Mucosa of descending colon (tissue), 3 donors: ENCODE measurements around the gene CNTN2. TPM values are rescaled to one million over a fixed set of nuclear protein-coding genes. Genes with fewer than 3 reads are reported as not detected.

Experiments
- ATAC-seq: fragments of 200-7000 bp; cut with Tn5 transposase; one replicate; pipeline ENCODE4 v1.9.1; 2020; ENCODE audit warnings: mild to moderate bottlenecking, moderate library complexity
- DNase-seq, 3 donors: peaks; one replicate each; pipeline ENCODE4 v3.0.0-alpha.2; 2020
- H3K36me3 ChIP-seq: fragments of 200-600 bp; one replicate; pipeline ENCODE4 v1.8.0; 2021; ENCODE audit warnings: low read depth, mild to moderate bottlenecking
- H3K4me1 ChIP-seq: fragments of 200-600 bp; one replicate; pipeline ENCODE4 v1.8.0; 2021; ENCODE audit warnings: low read depth, mild to moderate bottlenecking
- H3K4me3 ChIP-seq: fragments of 200-600 bp; one replicate; pipeline ENCODE4 v1.8.0; 2021; ENCODE audit warnings: mild to moderate bottlenecking
- H3K9me3 ChIP-seq: fragments of 200-600 bp; one replicate; pipeline ENCODE4 v1.8.0; 2021; ENCODE audit warnings: mild to moderate bottlenecking
- intact Hi-C, 2 donors: fragments of 100-400 bp; cut with DNase I in 1 of 2; cut with micrococcal nuclease in 1 of 2; formaldehyde crosslinking; loops; one replicate each; pipeline versions ENCODE4 v1.11.0 to v1.11.1; 2022; cut with DNase I, micrococcal nuclease
- long read RNA-seq, 2 donors: library from polyadenylated mRNA; unstranded; transcript quantifications; one replicate each; pipeline ENCODE4 v2.0.0, GENCODE V29; 2019 to 2021
- total RNA-seq, 3 donors: library from RNA; stranded (reverse); fragmentation: NEBNext Ultra II Directional in 2 of 3; extraction: Animal tissue kit (Norgen Biotek cat#: 25700) in 2 of 3; gene quantifications; one replicate each; pipeline versions ENCODE4 v1.2.1 to v1.2.4, GENCODE V29; 2021 to 2023
- TF ChIP-seq, protein P1 (sequence below): fragments of 200-600 bp; IDR thresholded peaks from one replicate; pipeline ENCODE4 v1.8.0; 2022; ENCODE audit warnings: antibody characterized with exemption, mild to moderate bottlenecking
- donor health status: DM: no; HTN: no; CAD: no; lungs with moderate emphysema.
- donor health status: DM: no; HTN: no; CAD: no.
- donor health status: DM: no; HTN: yes; CAD: no.

The CNTN2 gene, protein sequence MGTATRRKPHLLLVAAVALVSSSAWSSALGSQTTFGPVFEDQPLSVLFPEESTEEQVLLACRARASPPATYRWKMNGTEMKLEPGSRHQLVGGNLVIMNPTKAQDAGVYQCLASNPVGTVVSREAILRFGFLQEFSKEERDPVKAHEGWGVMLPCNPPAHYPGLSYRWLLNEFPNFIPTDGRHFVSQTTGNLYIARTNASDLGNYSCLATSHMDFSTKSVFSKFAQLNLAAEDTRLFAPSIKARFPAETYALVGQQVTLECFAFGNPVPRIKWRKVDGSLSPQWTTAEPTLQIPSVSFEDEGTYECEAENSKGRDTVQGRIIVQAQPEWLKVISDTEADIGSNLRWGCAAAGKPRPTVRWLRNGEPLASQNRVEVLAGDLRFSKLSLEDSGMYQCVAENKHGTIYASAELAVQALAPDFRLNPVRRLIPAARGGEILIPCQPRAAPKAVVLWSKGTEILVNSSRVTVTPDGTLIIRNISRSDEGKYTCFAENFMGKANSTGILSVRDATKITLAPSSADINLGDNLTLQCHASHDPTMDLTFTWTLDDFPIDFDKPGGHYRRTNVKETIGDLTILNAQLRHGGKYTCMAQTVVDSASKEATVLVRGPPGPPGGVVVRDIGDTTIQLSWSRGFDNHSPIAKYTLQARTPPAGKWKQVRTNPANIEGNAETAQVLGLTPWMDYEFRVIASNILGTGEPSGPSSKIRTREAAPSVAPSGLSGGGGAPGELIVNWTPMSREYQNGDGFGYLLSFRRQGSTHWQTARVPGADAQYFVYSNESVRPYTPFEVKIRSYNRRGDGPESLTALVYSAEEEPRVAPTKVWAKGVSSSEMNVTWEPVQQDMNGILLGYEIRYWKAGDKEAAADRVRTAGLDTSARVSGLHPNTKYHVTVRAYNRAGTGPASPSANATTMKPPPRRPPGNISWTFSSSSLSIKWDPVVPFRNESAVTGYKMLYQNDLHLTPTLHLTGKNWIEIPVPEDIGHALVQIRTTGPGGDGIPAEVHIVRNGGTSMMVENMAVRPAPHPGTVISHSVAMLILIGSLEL
- total RNA-seq: 1 to 10 TPM in 1 of 3 donors, under 1 TPM in 2; 0.43 to 6.8 (median 0.51) TPM
- long read RNA-seq, donor 1, full-length matches to known transcripts: 2 of 5 reads
- long read RNA-seq, donor 1, partial matches to known transcripts: 3 of 5 reads
- long read RNA-seq, donor 1, other reads (novel, unspliced or antisense): 0 of 5 reads
- long read RNA-seq, donor 2, partial matches to known transcripts: 0 of 1 reads
- long read RNA-seq, donor 2, other reads (novel, unspliced or antisense): 1 of 1 reads

DNA sequence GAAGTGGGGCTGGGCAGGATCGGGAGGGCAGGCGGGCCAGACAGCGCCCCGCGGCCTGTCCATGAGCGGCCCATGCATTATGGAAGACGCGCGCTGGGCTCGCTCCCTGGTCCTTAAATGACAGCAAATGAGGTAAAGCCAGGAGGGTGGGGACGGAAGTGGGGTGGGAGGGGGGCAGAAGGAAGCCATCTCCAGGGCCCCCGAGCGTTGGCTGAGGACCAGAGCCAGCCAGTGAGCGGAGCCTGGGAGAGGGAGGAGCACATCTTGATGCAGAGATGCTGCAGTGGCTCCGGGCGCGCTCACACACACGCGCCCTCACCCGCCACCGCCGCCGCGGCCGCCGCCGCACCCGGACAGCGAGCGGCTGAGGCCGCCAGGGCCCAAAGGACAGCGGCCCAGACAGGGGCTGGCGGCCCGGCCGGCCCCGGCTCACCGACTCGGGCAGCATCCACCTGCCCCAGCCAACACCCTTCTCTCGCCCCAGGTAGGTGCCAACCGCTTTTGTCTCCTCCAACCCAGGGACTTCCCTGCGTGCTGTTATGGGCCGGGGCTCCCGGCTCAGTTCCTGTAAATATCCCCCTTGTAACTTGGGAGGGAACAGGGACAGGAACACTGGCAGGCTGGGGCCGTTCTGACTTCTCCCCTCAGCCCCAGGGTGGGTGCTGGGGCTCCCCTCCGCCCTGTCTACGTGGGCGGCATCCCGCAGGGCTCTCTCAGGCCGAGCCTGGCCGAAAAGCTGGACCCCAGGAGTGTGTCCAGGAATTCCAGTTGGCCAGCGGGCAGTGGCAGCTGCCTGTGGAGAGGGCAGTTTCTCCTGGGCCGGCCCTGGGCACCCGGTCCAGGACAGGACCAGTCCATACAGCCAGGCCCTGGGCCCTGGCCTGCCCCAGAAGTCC, at the start of gene CNTN2:
TSS of gene CNTN2 (plus strand) at position 302 of the 896 bp plus-strand sequence. CDS start 9,974 bp downstream, outside the sequence.
- ATAC-seq (no peak), DNase-seq (no peak)
- Histone ChIP-seq H3K36me3 (no peaks in the 10 kb centered on the region), H3K4me3 (no peak within 1 kb of the TSS), H3K9me3 (no peaks in the 10 kb centered on the region), H3K4me1 (no peaks in the 10 kb centered on the region)
- TF ChIP-seq, protein P1, sequence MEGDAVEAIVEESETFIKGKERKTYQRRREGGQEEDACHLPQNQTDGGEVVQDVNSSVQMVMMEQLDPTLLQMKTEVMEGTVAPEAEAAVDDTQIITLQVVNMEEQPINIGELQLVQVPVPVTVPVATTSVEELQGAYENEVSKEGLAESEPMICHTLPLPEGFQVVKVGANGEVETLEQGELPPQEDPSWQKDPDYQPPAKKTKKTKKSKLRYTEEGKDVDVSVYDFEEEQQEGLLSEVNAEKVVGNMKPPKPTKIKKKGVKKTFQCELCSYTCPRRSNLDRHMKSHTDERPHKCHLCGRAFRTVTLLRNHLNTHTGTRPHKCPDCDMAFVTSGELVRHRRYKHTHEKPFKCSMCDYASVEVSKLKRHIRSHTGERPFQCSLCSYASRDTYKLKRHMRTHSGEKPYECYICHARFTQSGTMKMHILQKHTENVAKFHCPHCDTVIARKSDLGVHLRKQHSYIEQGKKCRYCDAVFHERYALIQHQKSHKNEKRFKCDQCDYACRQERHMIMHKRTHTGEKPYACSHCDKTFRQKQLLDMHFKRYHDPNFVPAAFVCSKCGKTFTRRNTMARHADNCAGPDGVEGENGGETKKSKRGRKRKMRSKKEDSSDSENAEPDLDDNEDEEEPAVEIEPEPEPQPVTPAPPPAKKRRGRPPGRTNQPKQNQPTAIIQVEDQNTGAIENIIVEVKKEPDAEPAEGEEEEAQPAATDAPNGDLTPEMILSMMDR: no peak
- intact Hi-C loops: no loop called here

DNA sequence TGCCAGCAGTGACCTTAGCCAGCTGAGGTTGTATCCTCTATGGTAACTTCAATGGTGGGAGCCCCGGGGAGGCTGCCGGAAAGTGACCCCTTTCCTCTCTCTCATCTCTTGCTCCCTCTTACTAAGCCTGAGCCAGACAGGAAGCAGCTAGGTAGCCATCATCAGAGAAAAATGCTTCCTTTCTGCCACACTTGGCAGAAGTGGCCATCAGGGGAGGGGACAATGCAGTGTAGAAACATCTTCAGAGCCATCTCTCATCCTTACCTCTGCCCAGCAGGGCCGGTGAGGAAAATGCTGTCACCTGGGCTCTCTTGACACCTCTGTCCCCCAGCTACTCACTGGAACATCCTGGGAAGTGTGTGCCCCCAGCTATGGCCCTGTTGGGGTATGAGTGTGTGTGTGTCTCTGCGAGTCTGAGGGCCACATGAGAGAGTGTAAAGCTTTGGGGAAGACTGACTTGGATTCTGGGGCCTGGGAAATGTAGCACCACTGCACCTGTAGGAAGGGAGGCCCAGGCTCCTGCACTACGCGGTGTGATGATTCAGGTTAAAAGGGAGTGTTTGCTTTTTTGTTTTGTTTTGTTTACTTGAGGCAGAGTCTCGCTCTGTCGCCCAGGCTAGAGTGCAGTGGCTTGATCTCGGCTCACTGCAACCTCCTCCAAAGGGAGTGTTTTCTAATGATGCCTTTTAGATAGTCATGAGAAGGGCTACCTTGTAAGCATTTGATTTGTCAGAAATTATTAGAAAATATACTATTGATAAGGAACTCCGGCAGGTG, 48.7 kb upstream of the CNTN2 start:
- DNase-seq (no peak), ATAC-seq (no peak)
- no peaks in the 10 kb centered on the region for H3K4me1 ChIP-seq
- no peaks in the 10 kb centered on the region for H3K36me3 ChIP-seq
- TF ChIP-seq, protein P1: no peak
- no peaks in the 10 kb centered on the region for H3K9me3 ChIP-seq
- intact Hi-C loops: no loop called here
- H3K4me3 ChIP-seq: no peak overlapping the region

DNA sequence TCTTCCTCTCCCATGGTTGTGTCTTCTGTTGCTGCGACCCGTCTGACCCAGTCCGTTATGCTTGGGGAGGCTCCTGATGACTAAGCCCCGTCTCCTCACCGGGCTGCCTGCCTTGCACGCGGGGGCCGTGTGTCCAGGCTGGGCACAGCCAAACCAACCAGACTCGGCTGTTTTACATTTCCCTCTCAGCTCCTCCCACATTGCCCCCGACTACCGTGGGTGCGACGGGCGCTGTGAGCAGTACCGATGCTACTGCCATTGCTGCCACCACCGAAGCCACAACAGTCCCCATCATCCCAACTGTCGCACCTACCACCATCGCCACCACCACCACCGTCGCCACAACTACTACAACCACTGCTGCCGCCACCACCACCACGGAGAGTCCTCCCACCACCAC, 46.0 kb upstream of the CNTN2 start:
- Histone ChIP-seq H3K4me1 (no peaks in the 10 kb centered on the region), H3K4me3 (no peak overlapping the region), H3K9me3 (no peaks in the 10 kb centered on the region), H3K36me3 (no peaks in the 10 kb centered on the region)
- intact Hi-C loops: no loop called here
- DNase-seq (no peak), ATAC-seq (no peak)
- TF ChIP-seq, protein P1: no peak

DNA sequence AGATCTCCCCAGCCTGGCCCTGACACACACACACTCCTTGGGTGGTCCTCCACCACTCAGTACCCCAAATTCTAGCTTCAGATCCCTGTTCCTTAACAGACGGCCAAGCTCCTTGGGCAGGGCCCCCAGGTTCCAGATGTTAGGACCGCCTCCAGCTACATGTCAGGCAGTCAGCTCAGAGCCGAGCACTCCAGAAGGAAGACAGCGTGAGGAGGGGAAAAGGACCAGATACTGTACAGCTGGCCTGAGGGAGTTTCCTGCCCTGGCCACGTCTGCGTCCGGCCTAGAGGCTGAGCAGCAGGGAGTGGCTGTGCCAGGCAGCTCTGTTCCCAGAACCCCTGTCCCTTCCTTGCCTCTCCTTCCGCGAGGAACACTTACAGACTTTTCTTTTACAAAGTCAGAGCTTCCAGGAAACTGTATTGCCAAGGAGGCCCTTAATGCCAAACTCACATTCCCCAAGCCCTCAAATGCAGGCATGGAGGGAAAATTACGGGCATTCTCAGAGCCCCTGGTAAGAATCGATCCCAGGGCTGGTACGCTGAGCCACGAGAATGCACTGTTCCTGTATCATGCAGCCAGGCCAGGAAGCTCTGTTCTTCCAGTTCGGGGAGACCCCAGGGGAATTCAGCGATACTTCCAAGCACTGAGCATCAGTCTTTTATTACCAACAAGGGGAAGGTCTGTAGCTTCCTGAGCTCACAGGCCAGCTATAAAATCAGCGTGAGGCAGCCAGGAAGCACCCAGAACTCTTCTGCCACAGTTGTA, 45.2 kb upstream of the CNTN2 start:
- ATAC-seq (peak; percentile 17), DNase-seq (no peak)
- Histone ChIP-seq H3K36me3 (no peaks in the 10 kb centered on the region), H3K4me3 (no peak overlapping the region), H3K9me3 (no peaks in the 10 kb centered on the region), H3K4me1 (no peaks in the 10 kb centered on the region)
- TF ChIP-seq, protein P1: no peak
- intact Hi-C loops: no loop called here
